Measurements from ENCODE around the gene ERICH6B. TPM values are rescaled to one million over a fixed set of nuclear protein-coding genes. Genes with fewer than 3 reads are reported as not detected.

Gene ERICH6B
- not detected in 2 replicates for total RNA-seq

GRCh38 chr13:45615501-45616101, at the start of gene ERICH6B:
Gene ERICH6B, minus strand, starts transcription at chr13:45615739. Its CDS starts 18,734 bp downstream, at chr13:45597005.

Other genes starting within 250 kb of the ERICH6B start
- gene SLC25A30, start 197.4 kb downstream of the ERICH6B start, total RNA-seq = 13.1 and 33.1 TPM in 2 replicates
- 45.4 and 52.0 TPM in 2 replicates for gene COG3, start 150.8 kb downstream of the ERICH6B start, total RNA-seq
- not detected in 2 replicates for gene CBY2, start 86.6 kb upstream of the ERICH6B start, total RNA-seq
- not detected in 2 replicates for gene SIAH3, start 236.0 kb upstream of the ERICH6B start, total RNA-seq